ENCODE measurements around the gene C6orf132.
"Not testable (repeated sequence)": the region's sequence is repeated elsewhere in the genome, so short reads cannot be mapped to it uniquely, and the experiment has no call there.

Gene C6orf132

GRCh38 chr6:42162812-42163211 lies 20.4 kb upstream of the C6orf132 start:
- no peak for DNase-seq (ENCODE audit: low spot score)

DNA sequence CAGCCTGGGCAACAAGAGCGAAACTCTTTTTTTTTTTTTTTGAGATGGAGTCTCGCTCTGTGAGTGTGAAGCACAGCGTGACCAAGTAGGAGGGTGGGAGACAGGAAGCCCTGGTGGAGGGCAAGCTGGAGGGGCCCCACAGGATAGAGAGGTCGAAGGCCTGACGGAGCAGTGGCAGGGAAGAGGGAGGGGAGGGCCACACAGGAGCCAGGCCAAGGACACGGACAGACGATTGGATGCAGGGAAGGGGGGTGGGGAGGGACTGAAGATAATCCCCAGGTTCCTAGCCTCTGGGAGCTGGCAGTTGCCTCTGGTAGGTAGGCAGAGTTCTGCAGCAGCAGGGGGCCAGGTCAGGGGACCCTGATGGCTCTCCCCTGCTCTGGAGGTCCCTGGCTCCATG lies 20.0 kb upstream of the C6orf132 start:
- DNase-seq (ENCODE audit: low spot score) = no peak

- DNase-seq (ENCODE audit: low spot score) = no peak
These were observed 17.1 kb upstream of the C6orf132 start for GRCh38 chr6:42159431-42160024.

- no peak for DNase-seq (ENCODE audit: low spot score)
These were observed 16.2 kb upstream of the C6orf132 start for GRCh38 chr6:42158631-42159030.

GRCh38 chr6:42158011-42158410 lies 15.6 kb upstream of the C6orf132 start:
- DNase-seq (ENCODE audit: low spot score) = no peak

GRCh38 chr6:42156638-42157037 lies 14.2 kb upstream of the C6orf132 start:
- DNase-seq (ENCODE audit: low spot score) = no peak

DNA sequence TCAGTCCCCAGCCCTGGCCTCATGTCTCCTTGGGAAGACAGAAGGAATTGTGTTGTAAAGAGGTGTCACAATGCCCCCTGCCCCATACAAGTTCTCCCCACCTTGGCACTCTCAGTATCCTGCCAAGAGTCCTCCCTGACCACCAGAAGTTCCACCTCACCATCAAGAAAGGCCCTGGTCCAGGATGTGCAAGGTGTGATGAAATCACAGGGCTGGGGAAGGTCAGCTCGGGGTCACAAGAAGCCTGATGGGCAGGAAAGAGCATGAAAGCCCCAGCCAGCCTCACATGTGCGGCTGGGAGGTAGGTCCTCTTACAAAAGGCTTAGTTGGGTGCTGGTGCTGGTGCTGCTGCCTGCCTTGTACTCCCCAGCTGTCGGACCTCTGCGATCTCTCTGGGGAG lies 12.9 kb upstream of the C6orf132 start:
- no peak for DNase-seq (ENCODE audit: low spot score)

DNA sequence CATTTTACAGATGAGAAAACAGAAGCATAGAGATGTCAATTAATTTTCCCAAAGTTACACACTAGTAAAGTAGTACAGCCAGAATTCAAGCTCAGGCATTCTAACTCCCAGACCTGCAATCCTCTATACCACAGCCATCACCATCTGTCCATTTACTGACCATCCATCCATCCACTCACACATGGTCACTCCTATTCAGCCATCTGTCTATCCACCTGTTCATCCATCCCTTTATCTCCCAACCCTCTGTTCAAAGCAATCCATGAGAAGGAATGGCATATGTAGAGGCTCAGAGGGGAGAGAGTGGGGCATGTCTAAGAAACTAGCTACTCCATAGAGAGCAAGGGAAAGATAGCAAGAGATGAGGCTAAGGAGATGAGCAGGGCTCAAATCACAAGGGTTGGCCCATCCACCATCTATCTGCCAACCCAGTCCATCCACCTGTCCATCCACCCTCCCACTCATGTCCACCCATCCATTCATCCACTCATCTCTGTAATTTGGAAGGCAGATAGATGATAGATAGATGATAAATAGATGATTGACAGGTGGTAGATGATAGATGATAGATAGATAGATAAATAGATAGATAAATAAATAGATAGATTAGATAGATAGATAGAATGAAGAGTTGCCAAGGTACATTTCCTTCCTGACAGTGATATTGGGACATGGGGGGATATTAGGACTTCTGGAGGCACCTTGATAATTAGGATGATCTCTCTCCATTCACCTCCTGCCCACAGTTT lies 12.2 kb upstream of the C6orf132 start:
- no peak for DNase-seq (ENCODE audit: low spot score)

GRCh38 chr6:42153921-42154320 lies 11.5 kb upstream of the C6orf132 start:
- no peak for DNase-seq (ENCODE audit: low spot score)

DNA sequence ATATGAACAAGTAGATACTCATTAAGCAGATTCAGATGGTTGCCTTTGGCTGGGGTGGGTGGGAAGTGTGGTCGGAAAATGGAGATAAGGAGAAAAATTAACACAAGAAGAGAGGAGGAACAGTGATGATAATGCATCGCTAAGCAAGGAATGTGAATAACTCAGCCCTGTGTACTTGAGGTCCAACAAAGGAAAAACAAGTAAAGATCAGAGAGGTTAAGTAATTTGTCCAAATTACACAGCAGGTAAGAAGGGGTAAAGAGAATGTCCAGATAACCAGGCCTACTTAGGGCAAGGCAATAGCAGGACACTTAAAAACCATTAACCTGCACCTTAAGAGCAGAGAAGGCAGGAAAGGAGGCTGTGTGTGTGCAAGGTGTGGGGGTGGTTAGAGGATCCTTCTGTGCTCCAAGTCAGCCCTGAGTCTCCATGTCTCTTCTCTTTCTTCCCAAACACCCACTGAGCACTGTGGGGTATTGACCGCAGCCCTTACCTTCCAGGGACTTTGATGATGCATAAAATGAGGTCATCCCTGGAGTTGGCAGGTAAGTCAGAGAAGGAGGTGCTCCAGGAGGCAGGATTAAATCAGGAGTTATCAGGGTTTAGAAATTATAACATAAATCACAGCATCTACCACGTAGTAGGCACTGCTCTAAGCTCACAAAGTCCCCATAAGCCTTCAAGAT lies 10.3 kb upstream of the C6orf132 start:
- not testable (repeated sequence) for DNase-seq (ENCODE audit: low spot score)

DNA sequence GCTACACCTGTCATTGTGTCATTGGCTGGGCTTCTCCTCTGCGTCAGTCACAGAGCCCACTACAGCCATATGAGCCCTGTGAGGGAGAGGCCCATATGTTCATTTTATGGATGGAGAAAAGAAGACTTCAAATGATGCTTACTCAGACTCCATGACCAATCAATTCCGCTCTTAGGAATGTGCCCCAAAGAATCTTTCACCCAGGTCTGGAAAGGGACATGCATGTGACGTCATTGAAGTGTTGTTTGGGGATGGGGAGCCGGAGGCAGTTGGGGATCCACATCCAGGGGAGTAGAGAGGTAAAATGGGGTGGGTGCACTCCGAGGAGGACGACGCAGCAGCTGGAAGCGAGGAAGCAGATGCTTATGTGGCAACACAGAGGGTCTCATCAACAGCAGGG lies 9.6 kb upstream of the C6orf132 start:
- no peak for DNase-seq (ENCODE audit: low spot score)

DNA sequence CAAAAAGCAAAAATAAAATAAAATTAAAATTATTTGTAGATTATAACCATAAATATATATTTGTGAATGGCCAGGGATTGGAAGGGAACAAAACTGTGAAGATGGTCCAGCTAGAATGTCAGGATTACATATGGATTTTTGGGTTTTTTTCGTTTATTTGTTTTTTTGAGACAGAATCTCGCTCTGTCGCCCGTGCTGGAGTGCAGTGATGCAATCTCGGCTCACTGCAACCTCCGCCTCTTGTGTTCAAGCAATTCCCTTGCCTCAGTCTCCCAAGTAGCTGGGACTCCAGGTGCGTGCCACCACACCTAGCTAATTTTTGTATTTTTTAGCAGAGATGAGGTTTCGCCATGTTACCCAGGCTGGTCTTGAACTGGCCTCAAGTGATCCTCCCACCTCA lies 7.8 kb upstream of the C6orf132 start:
- no peak for DNase-seq (ENCODE audit: low spot score)

- DNase-seq (ENCODE audit: low spot score) = no peak
These were observed 5.6 kb upstream of the C6orf132 start for GRCh38 chr6:42148058-42148457.

GRCh38 chr6:42147138-42147562 lies 4.7 kb upstream of the C6orf132 start:
- peak; percentile 45 for DNase-seq (ENCODE audit: low spot score)

- DNase-seq (ENCODE audit: low spot score) = no peak
These were observed 760 bp downstream of the C6orf132 start for GRCh38 chr6:42141603-42142117.

DNA sequence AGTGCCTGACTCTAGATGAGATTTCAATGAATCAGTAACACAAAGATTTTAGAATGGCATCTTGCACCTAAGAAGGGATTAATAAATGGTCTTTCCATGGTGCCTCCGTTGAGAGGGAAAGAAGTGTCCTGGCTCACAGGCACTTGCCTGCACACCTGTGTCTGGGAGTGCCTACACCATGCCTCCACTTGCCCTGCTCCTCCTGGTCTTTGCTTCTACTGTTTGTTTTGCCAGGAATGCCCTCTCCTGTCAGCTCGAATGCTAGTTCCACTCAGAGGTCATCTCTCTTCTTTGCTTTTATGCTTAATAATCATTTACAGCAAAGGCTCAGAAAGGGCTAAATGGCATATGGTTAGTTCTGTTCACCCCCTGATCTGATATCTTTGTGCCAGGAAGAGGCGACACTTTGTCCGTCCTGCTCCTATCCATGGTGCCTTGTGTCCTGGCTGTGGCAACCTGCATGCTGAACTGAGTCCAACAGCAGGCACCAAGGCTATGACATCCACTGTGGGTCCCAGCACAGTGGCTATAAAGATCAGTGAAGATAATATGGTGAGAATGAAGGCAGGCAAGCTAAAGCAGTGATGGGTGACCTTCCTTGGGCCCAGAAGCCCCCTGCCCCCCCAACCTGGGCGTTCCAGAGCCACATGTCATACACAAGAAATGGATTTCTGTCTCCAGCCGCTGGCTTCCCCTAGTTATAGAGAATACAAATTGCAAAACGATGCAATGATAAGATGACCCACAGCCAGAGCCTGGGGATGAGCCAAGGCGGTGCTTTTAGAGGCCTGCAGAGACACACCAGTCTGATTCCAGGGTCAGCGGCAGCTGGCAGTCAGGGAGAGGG lies 1.4 kb downstream of the C6orf132 start:
- no peak for DNase-seq (ENCODE audit: low spot score)

GRCh38 chr6:42140032-42140431 lies 2.4 kb downstream of the C6orf132 start:
- DNase-seq (ENCODE audit: low spot score) = peak; percentile 73

DNA sequence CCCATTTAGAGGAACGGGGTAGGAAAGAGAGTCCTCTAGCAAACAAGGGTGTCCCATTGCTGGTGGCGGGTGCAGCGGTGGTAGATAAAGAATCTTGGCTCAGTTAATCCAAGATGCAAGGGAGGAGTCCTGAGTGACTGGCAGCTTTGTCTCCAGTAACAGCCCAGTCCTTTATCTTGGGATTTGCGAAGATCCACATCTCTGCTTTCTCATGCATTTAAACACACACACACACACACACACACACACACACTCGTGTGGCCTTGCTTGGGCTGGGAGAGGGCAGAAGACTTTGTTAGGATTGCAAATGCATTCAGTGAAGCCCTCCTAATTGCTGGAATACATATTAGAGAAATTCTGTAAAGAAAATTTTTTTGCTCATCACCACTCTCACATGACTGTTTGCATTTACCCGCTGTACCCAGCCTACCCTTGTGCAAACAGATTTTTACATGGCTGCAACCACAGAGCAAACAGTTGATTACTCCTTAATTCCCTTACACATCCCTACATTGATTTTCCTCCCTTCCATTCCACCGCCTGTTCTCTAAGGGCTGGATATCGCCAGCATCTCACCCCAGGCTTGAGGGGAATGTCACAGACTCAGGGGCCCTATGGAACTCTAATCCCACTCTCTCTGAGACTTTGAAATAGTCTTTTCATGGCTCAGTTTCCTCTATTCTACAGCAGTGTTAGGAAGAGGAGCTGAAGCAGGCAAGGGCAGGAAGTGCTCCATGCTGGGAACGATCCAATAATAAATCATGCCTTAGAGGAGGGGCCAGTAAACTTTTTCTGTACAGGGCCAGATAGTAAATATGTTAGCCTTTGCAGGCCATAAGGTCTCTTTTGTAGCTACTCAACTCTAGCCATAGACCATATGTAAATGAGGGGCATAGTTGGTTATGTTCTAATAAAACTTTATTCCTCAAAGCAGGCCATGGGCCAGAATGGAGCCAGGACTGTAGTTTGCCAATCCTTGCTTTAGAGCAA lies 3.5 kb downstream of the C6orf132 start:
- DNase-seq (ENCODE audit: low spot score) = peak; percentile 19

DNA sequence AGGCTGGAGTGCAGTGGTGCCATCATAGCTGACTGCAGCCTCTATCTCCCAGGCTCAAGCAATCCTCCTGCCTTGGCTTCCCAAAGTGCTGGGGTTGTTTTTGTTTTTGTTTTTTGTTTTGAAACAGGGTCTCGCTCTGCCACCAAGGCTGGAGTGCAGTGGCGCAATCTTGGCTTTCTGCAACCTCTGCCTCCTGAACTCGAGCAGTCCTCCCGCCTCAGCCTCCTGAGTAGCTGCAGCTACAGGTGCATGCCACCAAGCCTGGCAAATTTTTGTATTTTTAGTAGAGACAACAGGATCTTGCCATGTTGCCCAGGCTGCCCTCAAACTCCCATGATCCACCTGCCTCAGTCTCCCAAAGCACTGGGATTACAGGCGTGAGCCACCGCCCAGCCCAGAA lies 4.2 kb downstream of the C6orf132 start:
- DNase-seq (ENCODE audit: low spot score) = no peak

DNA sequence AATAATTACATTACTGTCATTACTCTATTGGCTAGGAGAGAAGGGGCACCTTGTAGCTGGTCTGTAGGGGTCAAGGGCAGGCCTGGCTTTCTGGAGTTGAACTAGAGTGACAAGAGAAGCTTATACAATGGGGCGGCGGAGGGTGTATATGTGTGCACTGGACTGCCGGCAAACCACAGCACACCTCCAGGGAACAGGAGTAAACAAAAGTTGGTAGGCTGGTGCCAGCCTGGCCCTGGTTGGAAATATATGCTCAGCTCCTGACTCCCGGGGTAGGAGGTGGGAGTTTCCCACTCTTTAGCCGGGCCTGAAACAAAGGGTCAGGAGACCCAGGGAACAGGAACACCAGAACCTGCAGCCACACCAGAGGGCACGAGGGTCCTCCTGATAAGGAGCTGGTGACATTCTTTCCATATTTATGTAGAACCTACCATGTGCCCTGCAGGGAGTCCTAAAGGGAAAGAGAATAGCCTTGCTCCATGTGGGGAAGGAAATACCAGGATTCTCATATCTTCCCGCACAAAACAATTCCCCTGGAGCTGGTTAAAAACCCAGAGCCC lies 5.1 kb downstream of the C6orf132 start:
- DNase-seq (ENCODE audit: low spot score) = no peak
